HEK293T (cell line): ENCODE data around the gene SLC29A1.

Experiments
- ELF4 ChIP-seq: fragments of 450-650 bp; IDR thresholded peaks from 2 replicates; pipeline ENCODE4 v1.6.1; 2017; ENCODE audit warnings: antibody characterized with exemption
- FOXA1 ChIP-seq: fragments of 450-650 bp; IDR thresholded peaks from 2 replicates; pipeline ENCODE4 v1.6.1; 2016; ENCODE audit warnings: mild to moderate bottlenecking
- HDGF ChIP-seq: fragments of 450-650 bp; IDR thresholded peaks from 2 replicates; pipeline ENCODE4 v1.6.1; 2017; ENCODE audit warnings: antibody characterized with exemption, borderline replicate concordance
- LEF1 ChIP-seq: fragments of 450-650 bp; IDR thresholded peaks from 2 replicates; pipeline ENCODE4 v1.6.1; 2017; ENCODE audit warnings: mild to moderate bottlenecking, borderline replicate concordance
- SP1 ChIP-seq: fragments of 450-650 bp; IDR thresholded peaks from 2 replicates; pipeline ENCODE4 v1.6.1; 2017
- SUZ12 ChIP-seq: fragments of 450-650 bp; IDR thresholded peaks from 2 replicates; pipeline ENCODE4 v1.6.1; 2016; ENCODE audit warnings: mild to moderate bottlenecking
- TARDBP ChIP-seq: fragments of 450-650 bp; IDR thresholded peaks from 2 replicates; pipeline ENCODE4 v1.6.1; 2016
- ZNF384 ChIP-seq: fragments of 450-650 bp; IDR thresholded peaks from 2 replicates; pipeline ENCODE4 v1.6.1; 2016

GRCh38 chr6:44251576-44252524 lies 28.5 kb downstream of the SLC29A1 start:
- no peak for TF ChIP-seq SP1
- no peak for TF ChIP-seq SUZ12
- no peak for TF ChIP-seq ZNF384
- no peak for TF ChIP-seq HDGF
- no peak for TF ChIP-seq ELF4
- no peak for TF ChIP-seq FOXA1
- no peak for TF ChIP-seq TARDBP
- TF ChIP-seq LEF1 = no peak
